ENCODE results near the gene MARCHF3.

GRCh38 chr5:126961128-126961527 is 69.2 kb downstream of the MARCHF3 start:
- TF ChIP-seq EZH2 (IDR thresholded peaks at IDR 0.05; ENCODE audit: insufficient read depth, low read length): no peak
- no peak for TF ChIP-seq CTCF (IDR thresholded peaks at IDR 0.05; ENCODE audit: insufficient read depth, low read depth, low read length)
